Left lung (tissue), 10 donors: ENCODE measurements around the gene CTBP1. TPM values are rescaled to one million over a fixed set of nuclear protein-coding genes. Genes with fewer than 3 reads are reported as not detected.

Experiments used
- ATAC-seq: fragments of 200-7000 bp; cut with Tn5 transposase; one replicate; pipeline ENCODE4 v1.9.1; 2020; ENCODE audit warnings: moderate library complexity
- DNase-seq, 4 donors: peaks; one replicate each; pipeline ENCODE4 v3.0.0-alpha.2; 2013 to 2020
- H3K27ac ChIP-seq, 2 donors: fragments of 200-600 bp; sonication (generic) in 1 of 2; one replicate each; pipeline versions ENCODE4 v1.5.0 to v1.8.0; 2020 to 2021
- H3K27me3 ChIP-seq, 2 donors: fragments of 200-600 bp; sonication (generic) in 1 of 2; one replicate each; pipeline versions ENCODE4 v1.5.0 to v1.8.0; 2020 to 2021
- H3K36me3 ChIP-seq, 2 donors: fragments of 200-600 bp; sonication (generic) in 1 of 2; one replicate each; pipeline versions ENCODE4 v1.5.0 to v1.8.0; 2020 to 2021
- H3K4me1 ChIP-seq, 2 donors: fragments of 200-600 bp; one replicate each; pipeline ENCODE4 v1.8.0; 2021
- H3K4me3 ChIP-seq, 2 donors: fragments of 200-600 bp; sonication (generic) in 1 of 2; one replicate each; pipeline versions ENCODE4 v1.5.0 to v1.8.0; 2020 to 2021; ENCODE audit warnings: mild to moderate bottlenecking in 1 of 2
- H3K9me3 ChIP-seq, 2 donors: fragments of 200-600 bp; sonication (generic) in 1 of 2; one replicate each; pipeline versions ENCODE4 v1.5.0 to v1.8.0; 2020 to 2021
- CTCF ChIP-seq, 2 donors: fragments of 200-600 bp; sonication (generic) in 1 of 2; IDR thresholded peaks; one replicate each; pipeline versions ENCODE4 v1.5.0 to v1.8.0; 2021; ENCODE audit warnings: antibody characterized with exemption in 2 of 2
- intact Hi-C, 2 donors: fragments of 100-400 bp; cut with DNase I; formaldehyde crosslinking; loops; one replicate each; pipeline versions ENCODE4 v1.11.2 to v1.14.2; 2022
- polyA plus RNA-seq, 6 donors: library from polyadenylated mRNA; unstranded; fragments of 120-200 nt; gene quantifications; one replicate each; pipeline ENCODE4 v1.2.1, GENCODE V29; 2013; ENCODE audit not compliant: insufficient read length in 6 of 6
- total RNA-seq, 2 donors: library from RNA; stranded (reverse); fragmentation: NEBNext Ultra II Directional; extraction: Animal tissue kit (Norgen Biotek cat#: 25700); gene quantifications; one replicate each; pipeline ENCODE4 v1.2.1, GENCODE V29; 2021
- donor health status: DM: no; HTN: yes; CAD: no.
- donor health status: DM: no; HTN: no; CAD: no.

The CTBP1 gene
- total and polyA plus RNA-seq, 8 donors, result 93.9 to 167 (median 122) TPM

- Histone ChIP-seq H3K27ac (no peak overlapping the region), H3K9me3 (peaks cover 0 to 5% of the 10 kb centered on the region in 2 donors), H3K4me1 (peaks cover 17 to 19% of the 10 kb centered on the region in 2 donors), H3K27me3 (peaks cover 9 to 24% of the 10 kb centered on the region in 2 donors), H3K4me3 (no peak overlapping the region), H3K36me3 (no peaks in the 10 kb centered on the region)
- ATAC-seq (no peak), DNase-seq (peak in 1 of 4 donors; percentile 59)
- intact Hi-C loops, result no loop called here
- no peak for TF ChIP-seq CTCF (IDR thresholded peaks at IDR 0.05)
Observed at GRCh38 chr4:1176398-1177273, 72.3 kb downstream of the CTBP1 start.

GRCh38 chr4:1175635-1176229 lies 73.2 kb downstream of the CTBP1 start:
- no peak for DNase-seq
- Histone ChIP-seq H3K4me3 (no peak overlapping the region), H3K9me3 (peaks cover 0 to 5% of the 10 kb centered on the region in 2 donors), H3K4me1 (peaks cover 26 to 27% of the 10 kb centered on the region in 2 donors), H3K36me3 (no peaks in the 10 kb centered on the region), H3K27ac (no peak overlapping the region), H3K27me3 (peaks cover 18 to 33% of the 10 kb centered on the region in 2 donors)
- no peak for TF ChIP-seq CTCF (IDR thresholded peaks at IDR 0.05)
- intact Hi-C loops, result no loop called here
- ATAC-seq, result no peak

GRCh38 chr4:1174941-1175634 lies 73.8 kb downstream of the CTBP1 start:
- DNase-seq, result peak in 1 of 4 donors; percentile 64
- no peak for ATAC-seq
- Histone ChIP-seq H3K9me3 (peaks cover 0 to 4% of the 10 kb centered on the region in 2 donors), H3K4me3 (no peak overlapping the region), H3K4me1 (peaks cover 27 to 31% of the 10 kb centered on the region in 2 donors), H3K27ac (no peak overlapping the region), H3K36me3 (peaks cover 0 to 4% of the 10 kb centered on the region in 2 donors), H3K27me3 (peaks cover 24 to 40% of the 10 kb centered on the region in 2 donors)
- intact Hi-C loops, result no loop called here
- no peak for TF ChIP-seq CTCF (IDR thresholded peaks at IDR 0.05)

DNA sequence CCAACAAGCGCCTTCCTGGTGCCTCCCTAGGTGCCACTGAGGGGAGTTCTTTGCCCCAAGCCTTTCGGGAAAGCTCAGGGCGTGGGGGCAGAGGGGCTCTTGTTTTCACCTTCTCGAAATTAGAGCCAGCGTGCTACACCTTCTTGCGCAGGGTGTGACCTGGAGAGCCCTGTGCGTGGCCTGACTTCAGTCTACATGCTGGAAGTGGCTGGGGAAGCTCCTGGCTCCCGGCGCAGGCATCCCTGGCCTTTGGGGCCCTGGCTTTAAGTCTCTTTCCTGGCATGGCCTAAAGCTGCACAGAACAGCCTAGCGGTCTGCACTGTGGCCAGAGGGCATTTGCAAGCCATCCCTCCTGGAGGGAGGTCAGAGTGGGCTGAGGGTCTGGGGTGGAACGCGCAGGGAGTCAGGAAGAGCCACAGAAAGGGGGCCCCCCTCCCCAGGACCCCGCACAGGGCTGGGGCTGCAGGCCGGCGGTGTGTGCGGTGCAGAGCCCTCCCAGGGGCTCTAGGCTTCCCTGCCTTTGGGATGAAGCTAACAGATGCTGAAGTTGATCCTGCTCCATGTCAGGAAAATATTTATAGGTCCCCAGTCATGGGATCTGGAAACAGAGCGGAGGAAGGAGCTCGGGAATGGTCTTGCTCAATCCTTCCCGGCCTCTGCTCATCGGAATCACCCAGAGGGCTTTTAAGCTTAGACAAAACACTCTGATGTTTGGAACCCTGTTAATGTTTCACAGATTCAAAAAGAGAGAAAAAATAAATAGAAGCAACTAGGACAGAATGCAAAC lies 75.8 kb downstream of the CTBP1 start:
- Histone ChIP-seq H3K27me3 (peaks cover 24 to 59% of the 10 kb centered on the region in 2 donors), H3K9me3 (no peaks in the 10 kb centered on the region), H3K36me3 (peaks cover 0 to 13% of the 10 kb centered on the region in 2 donors), H3K27ac (peak overlapping the region; percentile 37 to 45), H3K4me3 (no peak overlapping the region), H3K4me1 (peaks cover 27 to 38% of the 10 kb centered on the region in 2 donors)
- intact Hi-C loops, result no loop called here
- DNase-seq (peak in 2 of 4 donors; percentile 60 to 67), ATAC-seq (peak; percentile 11)
- TF ChIP-seq CTCF (IDR thresholded peaks at IDR 0.05), result no peak
